ENCODE results near the gene CIB4. TPM values are rescaled to one million over a fixed set of nuclear protein-coding genes. Genes with fewer than 3 reads are reported as not detected.

CIB4 gene
- total RNA-seq, 2 experiments from 2014 or later = not detected

GRCh38 chr2:26581991-26582842, 58.9 kb downstream of the CIB4 start:
- CTCF ChIA-PET = interaction anchor here (0.8 kb wide), 1 partner anchor 78 kb away, joined by 3 read pairs; no protein-coding TSS in a partner anchor
- ATAC-seq (no peak), DNase-seq (no peak)
- H3K27me3 Mint-ChIP-seq = peaks cover 20% of the 10 kb centered on the region
- H3K36me3 Mint-ChIP-seq = no peaks in the 10 kb centered on the region
- no peak overlapping the region for H3K4me3 Mint-ChIP-seq
- no peak overlapping the region for H3K27ac Mint-ChIP-seq
- H3K4me1 Mint-ChIP-seq = peaks cover 3% of the 10 kb centered on the region
- no peaks in the 10 kb centered on the region for H3K9me3 Mint-ChIP-seq (ENCODE audit: low read depth)

DNA sequence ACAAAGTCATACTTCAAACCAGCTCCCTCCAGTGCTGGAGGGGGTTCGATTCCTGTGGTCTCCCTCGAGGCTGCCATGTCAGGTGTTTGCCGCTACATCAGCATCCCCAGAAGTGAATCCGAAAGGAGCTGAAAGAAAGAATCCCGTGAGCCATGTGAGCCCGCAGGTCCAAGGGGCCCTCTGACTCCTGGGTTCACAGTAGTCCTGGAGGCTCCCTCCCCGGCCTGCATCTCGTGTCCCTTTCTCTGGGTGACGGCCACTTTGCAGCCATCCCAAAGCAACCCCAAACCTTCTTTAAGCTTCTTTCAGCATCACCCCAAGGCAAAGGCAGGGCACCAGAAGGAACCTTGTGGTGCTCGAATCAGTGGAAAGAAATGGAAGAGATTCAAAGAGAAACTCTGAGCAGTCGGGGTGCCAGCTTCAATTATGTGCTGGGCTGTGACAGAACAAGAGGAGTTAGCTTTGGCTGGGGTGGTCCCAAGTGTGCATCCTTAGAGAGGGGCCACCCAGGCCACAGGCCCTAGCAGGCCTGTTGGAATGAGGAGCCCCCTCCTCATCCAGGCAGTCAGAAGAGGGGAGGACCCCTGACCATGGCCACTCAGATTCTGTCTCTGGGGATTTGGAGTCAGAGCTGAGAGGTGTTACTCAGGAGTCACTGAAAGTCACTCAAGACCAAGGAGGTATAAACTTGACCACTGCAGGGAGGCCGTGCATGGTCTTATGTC, 59.7 kb downstream of the CIB4 start:
- Mint-ChIP-seq H3K27me3 (peaks cover 15% of the 10 kb centered on the region), H3K4me1 (peaks cover 3% of the 10 kb centered on the region), H3K27ac (no peak overlapping the region), H3K4me3 (no peak overlapping the region), H3K9me3 (ENCODE audit: low read depth) (no peaks in the 10 kb centered on the region), H3K36me3 (no peaks in the 10 kb centered on the region)
- CTCF ChIA-PET = interaction anchor here (0.6 to 1.7 kb wide), 3 partner anchors 24 to 78 kb away, joined by 3 to 4 read pairs (median 3); no protein-coding TSS in a partner anchor
- DNase-seq (no peak), ATAC-seq (no peak)

DNA sequence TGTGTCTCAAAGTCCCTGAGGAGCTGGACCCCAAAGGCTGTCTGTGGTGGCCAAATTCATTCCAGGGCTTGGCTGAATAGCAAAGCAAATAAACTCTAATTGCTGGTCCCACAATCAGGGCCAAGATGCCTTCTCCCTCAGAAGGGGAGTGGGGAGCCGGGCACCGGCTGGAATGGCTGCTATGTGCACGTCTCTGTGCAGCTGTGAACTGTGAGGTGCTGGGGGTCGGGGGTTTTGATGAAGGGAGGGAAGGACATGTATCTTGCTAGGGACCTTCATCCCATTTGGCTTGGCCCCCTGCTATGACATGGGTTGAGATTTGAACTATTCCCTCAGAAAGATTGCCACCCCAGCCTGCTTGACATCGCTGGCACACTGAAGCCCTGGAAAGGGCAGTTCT, 60.4 kb downstream of the CIB4 start:
- DNase-seq (no peak), ATAC-seq (no peak)
- CTCF ChIA-PET = interaction anchor here (0.6 to 1.7 kb wide), 2 partner anchors 25 to 27 kb away, joined by 3 to 4 read pairs; no protein-coding TSS in a partner anchor
- no peaks in the 10 kb centered on the region for H3K36me3 Mint-ChIP-seq
- peaks cover 3% of the 10 kb centered on the region for H3K4me1 Mint-ChIP-seq
- no peaks in the 10 kb centered on the region for H3K9me3 Mint-ChIP-seq (ENCODE audit: low read depth)
- H3K27me3 Mint-ChIP-seq = peaks cover 8% of the 10 kb centered on the region
- no peak overlapping the region for H3K27ac Mint-ChIP-seq
- H3K4me3 Mint-ChIP-seq = no peak overlapping the region

GRCh38 chr2:26580151-26580550, 61.0 kb downstream of the CIB4 start:
- no peak for DNase-seq
- H3K4me1 Mint-ChIP-seq = peaks cover 3% of the 10 kb centered on the region
- no peak overlapping the region for H3K4me3 Mint-ChIP-seq
- no peak for ATAC-seq
- H3K36me3 Mint-ChIP-seq = no peaks in the 10 kb centered on the region
- H3K27me3 Mint-ChIP-seq = peaks cover 5% of the 10 kb centered on the region
- no peak overlapping the region for H3K27ac Mint-ChIP-seq
- H3K9me3 Mint-ChIP-seq (ENCODE audit: low read depth) = no peaks in the 10 kb centered on the region
- CTCF ChIA-PET = interaction anchor here (0.6 to 1.7 kb wide), 2 partner anchors 25 to 218 kb away, joined by 3 to 4 read pairs; no protein-coding TSS in a partner anchor

DNA sequence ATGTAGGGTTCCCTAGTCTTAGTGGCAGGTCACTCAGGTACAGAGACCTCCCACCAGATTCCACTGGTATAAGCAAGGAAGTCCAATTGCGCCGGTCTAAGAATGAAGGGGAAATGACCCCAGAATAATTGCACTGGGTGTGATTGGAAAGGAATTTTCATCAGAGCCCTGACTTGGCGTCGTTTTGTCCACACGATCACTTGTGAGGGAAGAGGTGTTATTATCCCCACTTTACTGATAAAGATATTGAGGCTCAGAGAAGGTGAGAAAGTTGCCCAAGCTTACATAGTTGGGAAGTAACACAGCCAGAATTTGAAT, 61.5 kb downstream of the CIB4 start:
- no peaks in the 10 kb centered on the region for H3K36me3 Mint-ChIP-seq
- CTCF ChIA-PET = interaction anchor here (0.6 to 2.7 kb wide), 4 partner anchors 11 to 219 kb away, joined by 3 to 14 read pairs (median 7); a partner anchor contains a TSS
- no peak overlapping the region for H3K4me3 Mint-ChIP-seq
- H3K27me3 Mint-ChIP-seq = peaks cover 5% of the 10 kb centered on the region
- no peak for ATAC-seq
- H3K9me3 Mint-ChIP-seq (ENCODE audit: low read depth) = no peaks in the 10 kb centered on the region
- DNase-seq = no peak
- H3K27ac Mint-ChIP-seq = no peak overlapping the region
- H3K4me1 Mint-ChIP-seq = peaks cover 3% of the 10 kb centered on the region

DNA sequence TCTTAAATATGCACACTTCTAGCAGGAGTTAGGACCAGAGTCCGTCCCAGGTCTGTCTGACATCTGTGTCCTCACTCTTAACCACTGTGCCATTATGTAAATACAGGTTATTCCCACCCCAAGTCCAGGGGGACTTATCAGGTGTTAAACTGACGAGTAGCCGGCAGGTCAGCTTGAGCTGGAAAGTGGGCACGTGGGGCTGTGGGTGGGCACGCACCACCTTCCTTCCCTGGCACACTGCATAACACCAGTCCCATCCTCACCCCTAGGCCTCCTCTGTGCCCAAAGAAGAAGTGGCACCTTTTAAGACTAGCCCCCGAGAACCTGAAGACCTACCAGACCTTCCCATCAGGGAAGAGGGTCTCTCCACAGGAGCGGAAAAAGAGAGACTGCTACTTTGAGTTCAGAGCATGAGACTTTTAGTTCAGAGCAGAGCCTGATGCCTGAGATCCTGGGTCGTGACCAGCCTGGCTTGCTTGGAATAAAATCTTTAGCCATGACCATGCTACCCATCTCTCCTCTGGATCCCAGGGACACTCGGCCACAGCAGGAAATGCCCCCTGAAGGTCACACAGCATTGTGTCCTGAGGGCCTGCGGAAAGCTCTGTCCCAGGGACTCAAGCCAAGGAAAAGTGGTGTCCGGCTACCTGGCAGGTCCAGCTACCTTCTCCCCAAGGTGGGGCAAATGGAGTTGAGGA, 62.0 kb downstream of the CIB4 start:
- no peak for ATAC-seq
- Mint-ChIP-seq H3K36me3 (no peaks in the 10 kb centered on the region), H3K4me3 (no peak overlapping the region), H3K27ac (no peak overlapping the region), H3K9me3 (ENCODE audit: low read depth) (no peaks in the 10 kb centered on the region), H3K4me1 (peaks cover 3% of the 10 kb centered on the region), H3K27me3 (peaks cover 3% of the 10 kb centered on the region)
- CTCF ChIA-PET = interaction anchor here (0.9 to 4.1 kb wide), 12 partner anchors 11 to 170 kb away, joined by 3 to 41 read pairs (median 8); a partner anchor contains a TSS
- no peak for DNase-seq

GRCh38 chr2:26578581-26578980, 62.6 kb downstream of the CIB4 start:
- CTCF ChIA-PET = interaction anchor here (0.7 to 4.1 kb wide), 27 partner anchors 8 to 171 kb away, joined by 3 to 41 read pairs (median 5); a partner anchor contains a TSS
- peaks cover 3% of the 10 kb centered on the region for H3K4me1 Mint-ChIP-seq
- no peak overlapping the region for H3K27ac Mint-ChIP-seq
- no peaks in the 10 kb centered on the region for H3K9me3 Mint-ChIP-seq (ENCODE audit: low read depth)
- H3K36me3 Mint-ChIP-seq = no peaks in the 10 kb centered on the region
- ATAC-seq = no peak
- H3K4me3 Mint-ChIP-seq = no peak overlapping the region
- no peak for DNase-seq
- peaks cover 2% of the 10 kb centered on the region for H3K27me3 Mint-ChIP-seq

DNA sequence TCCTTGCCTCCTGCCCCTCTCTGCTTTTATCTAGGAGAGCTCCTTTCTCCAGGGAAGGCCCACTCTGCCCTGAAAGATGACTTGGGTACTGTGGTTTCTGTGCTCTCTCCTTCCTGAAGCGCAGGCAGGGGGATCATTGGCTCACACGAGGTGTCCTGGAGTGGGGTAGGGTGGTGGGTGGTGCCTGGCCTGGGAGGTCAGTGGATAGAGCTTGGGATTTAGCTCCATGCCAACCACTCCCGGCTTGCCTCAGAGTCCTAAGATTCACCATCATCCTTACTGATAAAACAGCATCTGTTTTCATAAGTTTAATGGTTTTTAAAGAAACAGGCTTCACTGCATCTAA, 63.1 kb downstream of the CIB4 start:
- Mint-ChIP-seq H3K36me3 (no peaks in the 10 kb centered on the region), H3K9me3 (ENCODE audit: low read depth) (no peaks in the 10 kb centered on the region), H3K4me3 (no peak overlapping the region), H3K4me1 (peaks cover 3% of the 10 kb centered on the region), H3K27me3 (peaks cover 2% of the 10 kb centered on the region), H3K27ac (no peak overlapping the region)
- CTCF ChIA-PET = interaction anchor here (0.7 to 4.1 kb wide), 43 partner anchors 9 to 618 kb away, joined by 3 to 41 read pairs (median 4); a partner anchor contains a TSS
- ATAC-seq (peak; percentile 37), DNase-seq (no peak)

- H3K9me3 Mint-ChIP-seq (ENCODE audit: low read depth) = no peaks in the 10 kb centered on the region
- H3K4me1 Mint-ChIP-seq = peaks cover 3% of the 10 kb centered on the region
Measured at GRCh38 chr2:26577442-26578112, 63.6 kb downstream of the CIB4 start.

DNA sequence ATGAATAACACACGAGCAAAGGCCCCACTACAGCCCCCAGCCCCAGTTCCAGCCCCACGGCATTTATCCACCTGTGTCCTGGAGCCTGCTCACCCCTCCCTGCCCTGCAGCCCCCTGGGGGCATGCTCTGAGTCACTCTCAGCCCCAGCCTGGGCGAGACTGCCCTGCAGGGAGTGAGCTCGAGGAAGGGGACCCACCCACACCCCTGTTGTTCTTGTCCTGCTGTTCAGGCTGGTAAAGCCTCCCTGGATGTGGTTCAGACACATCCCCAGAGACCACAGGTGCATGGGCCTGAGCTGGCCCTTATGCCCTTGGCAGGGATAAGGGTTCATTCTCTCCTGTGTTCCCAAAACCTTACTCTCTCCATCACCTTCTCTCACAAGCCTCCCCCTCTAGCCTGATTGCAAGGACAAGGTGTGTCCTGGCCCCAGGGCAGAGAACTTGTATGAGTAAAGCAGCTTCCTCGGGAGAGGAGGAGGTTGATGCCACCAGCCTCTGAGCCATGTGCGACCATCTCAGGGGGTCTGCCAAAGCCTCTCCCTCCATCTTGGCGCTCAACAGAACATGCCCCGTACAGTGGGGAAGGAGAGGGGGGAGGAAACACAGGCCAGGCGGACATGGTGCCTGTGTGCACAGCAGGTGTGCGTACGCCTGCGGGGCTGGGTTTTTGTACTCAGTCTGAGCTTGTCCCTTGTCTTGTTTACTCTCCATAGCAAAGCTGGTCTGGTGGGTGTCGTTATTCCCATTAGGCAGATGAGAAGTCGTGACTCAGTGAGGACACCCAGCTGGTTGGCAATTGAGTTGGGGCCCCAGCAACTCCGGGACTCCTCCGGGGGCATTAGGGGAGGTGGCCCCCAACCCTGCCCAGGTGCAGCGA, 64.4 kb downstream of the CIB4 start:
- no peaks in the 10 kb centered on the region for H3K9me3 Mint-ChIP-seq (ENCODE audit: low read depth)
- CTCF ChIA-PET = interaction anchor here (0.8 to 4.1 kb wide), 18 partner anchors 10 to 392 kb away, joined by 3 to 41 read pairs (median 4); no protein-coding TSS in a partner anchor
- peaks cover 3% of the 10 kb centered on the region for H3K4me1 Mint-ChIP-seq
- H3K27me3 Mint-ChIP-seq = peaks cover 13% of the 10 kb centered on the region
- no peak for ATAC-seq
- no peak overlapping the region for H3K4me3 Mint-ChIP-seq
- H3K36me3 Mint-ChIP-seq = no peaks in the 10 kb centered on the region
- no peak for DNase-seq
- no peak overlapping the region for H3K27ac Mint-ChIP-seq

More at GRCh38 chr2:26577442-26578112, 63.6 kb downstream of the CIB4 start:
- no peaks in the 10 kb centered on the region for H3K36me3 Mint-ChIP-seq
- DNase-seq (peak; percentile 71), ATAC-seq (peak; percentile 89)
- H3K27me3 Mint-ChIP-seq = peaks cover 6% of the 10 kb centered on the region
- no peak overlapping the region for H3K27ac Mint-ChIP-seq
- H3K4me3 Mint-ChIP-seq = no peak overlapping the region
- CTCF ChIA-PET = interaction anchor here (0.6 to 4.1 kb wide), 45 partner anchors 9 to 627 kb away, joined by 3 to 41 read pairs (median 4); partner anchors contain the start of gene ADGRF3

DNA sequence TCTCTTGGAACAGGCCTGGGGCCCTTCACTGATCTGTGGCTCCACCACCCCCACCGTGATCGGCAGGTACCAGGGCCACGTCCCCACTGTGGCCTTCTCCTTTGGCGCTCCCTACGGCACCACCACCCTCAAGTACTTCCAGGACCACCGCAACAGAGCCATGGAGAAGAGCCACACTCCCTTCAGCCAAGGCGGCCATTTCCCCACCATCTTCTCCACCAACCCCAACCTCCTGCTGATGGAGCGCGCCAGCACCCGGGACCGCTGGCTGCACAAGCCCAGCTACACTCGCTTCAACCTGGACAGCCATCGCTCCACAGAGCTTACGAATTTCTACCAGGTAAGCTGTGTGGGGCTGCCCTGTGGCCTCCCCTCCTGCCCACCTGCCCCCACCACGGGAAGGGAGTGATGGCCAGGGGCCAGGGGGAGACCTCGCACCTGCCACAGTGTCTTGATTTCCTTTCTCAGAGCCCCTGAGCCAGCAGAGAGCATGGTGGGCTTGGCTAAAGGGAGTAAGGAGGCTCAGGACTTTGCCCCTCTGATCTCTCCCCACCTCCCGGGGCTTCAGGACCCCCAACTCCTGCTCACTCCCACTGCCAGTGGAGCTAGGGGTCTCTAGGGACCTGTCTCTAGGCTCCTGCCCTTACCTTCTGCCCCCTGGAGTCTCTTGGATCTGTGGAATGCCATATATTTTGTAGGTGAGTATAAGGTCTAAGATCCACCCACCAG, 65.2 kb downstream of the CIB4 start:
- no peaks in the 10 kb centered on the region for H3K36me3 Mint-ChIP-seq
- H3K9me3 Mint-ChIP-seq (ENCODE audit: low read depth) = no peaks in the 10 kb centered on the region
- DNase-seq (no peak), ATAC-seq (no peak)
- no peak overlapping the region for H3K27ac Mint-ChIP-seq
- CTCF ChIA-PET = interaction anchor here (0.8 to 4.1 kb wide), 5 partner anchors 20 to 106 kb away, joined by 3 to 41 read pairs (median 18); no protein-coding TSS in a partner anchor
- peaks cover 19% of the 10 kb centered on the region for H3K27me3 Mint-ChIP-seq
- peaks cover 3% of the 10 kb centered on the region for H3K4me1 Mint-ChIP-seq
- no peak overlapping the region for H3K4me3 Mint-ChIP-seq
